ENCODE measurements around the gene PTCD2. TPM values are rescaled to one million over a fixed set of nuclear protein-coding genes. Genes with fewer than 3 reads are reported as not detected.
A peak's percentile ranks its signal among the peaks of the same experiment; 100 is the strongest.
"Not testable (repeated sequence)": the region's sequence is repeated elsewhere in the genome, so short reads cannot be mapped to it uniquely, and the experiment has no call there.

PTCD2 gene
- total RNA-seq, 2 donors from 2014 or later: 9.1 to 14.8 TPM

GRCh38 chr5:72307573-72307967, 12.6 kb upstream of the PTCD2 start:
- Mint-ChIP-seq H3K4me3 (peak overlapping the region; percentile 85), H3K27me3 (no peaks in the 10 kb centered on the region), H3K9me3 (no peaks in the 10 kb centered on the region), H3K4me1 (peaks cover 14% of the 10 kb centered on the region), H3K27ac (peak overlapping the region; percentile 92), H3K36me3 (ENCODE audit: low read depth) (peaks cover 71% of the 10 kb centered on the region)
- no peak for ATAC-seq (replicated peaks)

GRCh38 chr5:72307968-72308852, 12.0 kb upstream of the PTCD2 start:
- H3K27me3 Mint-ChIP-seq: no peaks in the 10 kb centered on the region
- peaks cover 71% of the 10 kb centered on the region for H3K36me3 Mint-ChIP-seq (ENCODE audit: low read depth)
- ATAC-seq (replicated peaks): peak; percentile 99
- peak overlapping the region; percentile 92 for H3K27ac Mint-ChIP-seq
- H3K4me1 Mint-ChIP-seq: peaks cover 14% of the 10 kb centered on the region
- peak overlapping the region; percentile 85 for H3K4me3 Mint-ChIP-seq
- no peaks in the 10 kb centered on the region for H3K9me3 Mint-ChIP-seq

- H3K27ac Mint-ChIP-seq: peak overlapping the region; percentile 92
- peak overlapping the region; percentile 85 for H3K4me3 Mint-ChIP-seq
- H3K27me3 Mint-ChIP-seq: no peaks in the 10 kb centered on the region
- H3K9me3 Mint-ChIP-seq: no peaks in the 10 kb centered on the region
- no peak for ATAC-seq (replicated peaks)
- H3K4me1 Mint-ChIP-seq: peaks cover 14% of the 10 kb centered on the region
- peaks cover 71% of the 10 kb centered on the region for H3K36me3 Mint-ChIP-seq (ENCODE audit: low read depth)
These were observed 11.4 kb upstream of the PTCD2 start for GRCh38 chr5:72308853-72309191.

GRCh38 chr5:72313141-72313540, 7.0 kb upstream of the PTCD2 start:
- ATAC-seq (replicated peaks): no peak
- H3K4me3 Mint-ChIP-seq: no peak overlapping the region
- peaks cover 68% of the 10 kb centered on the region for H3K36me3 Mint-ChIP-seq (ENCODE audit: low read depth)
- H3K27me3 Mint-ChIP-seq: no peaks in the 10 kb centered on the region
- no peaks in the 10 kb centered on the region for H3K9me3 Mint-ChIP-seq
- peaks cover 11% of the 10 kb centered on the region for H3K4me1 Mint-ChIP-seq
- H3K27ac Mint-ChIP-seq: no peak overlapping the region

- H3K4me3 Mint-ChIP-seq: no peak overlapping the region
- no peaks in the 10 kb centered on the region for H3K9me3 Mint-ChIP-seq
- peak overlapping the region; percentile 38 for H3K27ac Mint-ChIP-seq
- peaks cover 6% of the 10 kb centered on the region for H3K4me1 Mint-ChIP-seq
- H3K27me3 Mint-ChIP-seq: no peaks in the 10 kb centered on the region
- ATAC-seq (replicated peaks): no peak
- peaks cover 64% of the 10 kb centered on the region for H3K36me3 Mint-ChIP-seq (ENCODE audit: low read depth)
These were observed 5.5 kb upstream of the PTCD2 start for GRCh38 chr5:72314571-72315172.

- Mint-ChIP-seq H3K36me3 (ENCODE audit: low read depth) (peaks cover 53% of the 10 kb centered on the region), H3K4me3 (peak overlapping the region; percentile 96), H3K27ac (peak overlapping the region; percentile 94), H3K4me1 (peaks cover 16% of the 10 kb centered on the region)
- H3K27me3 Mint-ChIP-seq; H3K9me3 Mint-ChIP-seq; ATAC-seq (replicated peaks): not testable (repeated sequence)
These were observed 668 bp upstream of the PTCD2 start for GRCh38 chr5:72319435-72319975.

- Mint-ChIP-seq H3K36me3 (ENCODE audit: low read depth) (peaks cover 74% of the 10 kb centered on the region), H3K4me1 (peaks cover 12% of the 10 kb centered on the region), H3K4me3 (no peak overlapping the region), H3K27me3 (no peaks in the 10 kb centered on the region), H3K9me3 (no peaks in the 10 kb centered on the region), H3K27ac (no peak overlapping the region)
- no peak for ATAC-seq (replicated peaks)
These were observed 4.1 kb downstream of the PTCD2 start for GRCh38 chr5:72324189-72324825.

- peaks cover 82% of the 10 kb centered on the region for H3K36me3 Mint-ChIP-seq (ENCODE audit: low read depth)
These were observed 5.6 kb downstream of the PTCD2 start for GRCh38 chr5:72325566-72326305.

GRCh38 chr5:72326306-72326649, 6.1 kb downstream of the PTCD2 start:
- Mint-ChIP-seq H3K4me1 (peaks cover 12% of the 10 kb centered on the region), H3K27me3 (no peaks in the 10 kb centered on the region), H3K4me3 (no peak overlapping the region), H3K27ac (no peak overlapping the region), H3K9me3 (no peaks in the 10 kb centered on the region), H3K36me3 (ENCODE audit: low read depth) (peaks cover 87% of the 10 kb centered on the region)
- no peak for ATAC-seq (replicated peaks)

More at GRCh38 chr5:72325566-72326305, 5.6 kb downstream of the PTCD2 start:
- no peak for ATAC-seq (replicated peaks)
- Mint-ChIP-seq H3K4me1 (peaks cover 12% of the 10 kb centered on the region), H3K4me3 (no peak overlapping the region), H3K27me3 (no peaks in the 10 kb centered on the region), H3K27ac (no peak overlapping the region), H3K9me3 (no peaks in the 10 kb centered on the region)

GRCh38 chr5:72328172-72328571, 8.0 kb downstream of the PTCD2 start:
- Mint-ChIP-seq H3K36me3 (ENCODE audit: low read depth) (peaks cover 94% of the 10 kb centered on the region), H3K27ac (no peak overlapping the region), H3K9me3 (no peaks in the 10 kb centered on the region), H3K4me3 (no peak overlapping the region), H3K4me1 (peaks cover 12% of the 10 kb centered on the region), H3K27me3 (no peaks in the 10 kb centered on the region)
- no peak for ATAC-seq (replicated peaks)

- Mint-ChIP-seq H3K36me3 (ENCODE audit: low read depth) (peaks cover 91% of the 10 kb centered on the region), H3K27me3 (no peaks in the 10 kb centered on the region), H3K4me3 (no peak overlapping the region), H3K9me3 (no peaks in the 10 kb centered on the region), H3K27ac (no peak overlapping the region), H3K4me1 (no peaks in the 10 kb centered on the region)
- no peak for ATAC-seq (replicated peaks)
These were observed 10.5 kb downstream of the PTCD2 start for GRCh38 chr5:72330712-72331111.

GRCh38 chr5:72337159-72337558, 17.0 kb downstream of the PTCD2 start:
- no peak for ATAC-seq (replicated peaks)
- Mint-ChIP-seq H3K4me3 (no peak overlapping the region), H3K9me3 (no peaks in the 10 kb centered on the region), H3K36me3 (ENCODE audit: low read depth) (peaks cover 87% of the 10 kb centered on the region), H3K27me3 (no peaks in the 10 kb centered on the region), H3K27ac (no peak overlapping the region), H3K4me1 (no peaks in the 10 kb centered on the region)

- H3K27ac Mint-ChIP-seq: no peak overlapping the region
- H3K9me3 Mint-ChIP-seq: no peaks in the 10 kb centered on the region
- H3K36me3 Mint-ChIP-seq (ENCODE audit: low read depth): peaks cover 89% of the 10 kb centered on the region
- no peak for ATAC-seq (replicated peaks)
- H3K4me3 Mint-ChIP-seq: no peak overlapping the region
- no peaks in the 10 kb centered on the region for H3K4me1 Mint-ChIP-seq
- no peaks in the 10 kb centered on the region for H3K27me3 Mint-ChIP-seq
These were observed 18.6 kb downstream of the PTCD2 start for GRCh38 chr5:72338689-72339209.

GRCh38 chr5:72346398-72346797, 26.2 kb downstream of the PTCD2 start:
- H3K27ac Mint-ChIP-seq: no peak overlapping the region
- H3K36me3 Mint-ChIP-seq (ENCODE audit: low read depth): peaks cover 48% of the 10 kb centered on the region
- H3K4me1 Mint-ChIP-seq: peaks cover 9% of the 10 kb centered on the region
- H3K4me3 Mint-ChIP-seq: no peak overlapping the region
- no peaks in the 10 kb centered on the region for H3K27me3 Mint-ChIP-seq
- H3K9me3 Mint-ChIP-seq: no peaks in the 10 kb centered on the region
- no peak for ATAC-seq (replicated peaks)

Measured in activated T-helper 17 cell treated with anti-CD3 and anti-CD28 coated beads, Interleukin-2, amount 50 U/mL, for 72 hours (primary cell).